Upper lobe of left lung (tissue), 6 donors: ENCODE data around the gene EMID1. TPM values are rescaled to one million over a fixed set of nuclear protein-coding genes. Genes with fewer than 3 reads are reported as not detected.
A peak's percentile ranks its signal among the peaks of the same experiment; 100 is the strongest.

ENCODE experiments used
- ATAC-seq, 2 donors: fragments of 200-7000 bp; cut with Tn5 transposase; one replicate each; pipeline ENCODE4 v1.9.1; 2022; ENCODE audit warnings: mild to moderate bottlenecking in 2 of 2, moderate library complexity in 2 of 2; ENCODE audit not compliant: low FRiP score in 2 of 2
- DNase-seq, 2 donors: peaks; one replicate each; pipeline ENCODE4 v3.0.0-alpha.2; 2019 to 2020
- H3K27ac ChIP-seq, 4 donors: fragments of 200-600 bp; sonication (generic); one replicate each; pipeline ENCODE4 v1.5.1; 2016 to 2019
- H3K27me3 ChIP-seq, 4 donors: fragments of 200-600 bp; sonication (generic); one replicate each; pipeline ENCODE4 v1.5.1; 2017 to 2019
- H3K36me3 ChIP-seq, 4 donors: fragments of 200-600 bp; sonication (generic); one replicate each; pipeline ENCODE4 v1.5.1; 2016 to 2019
- H3K4me1 ChIP-seq, 4 donors: fragments of 200-600 bp; sonication (generic); one replicate each; pipeline ENCODE4 v1.5.1; 2018 to 2019
- H3K4me3 ChIP-seq, 4 donors: fragments of 200-600 bp; sonication (generic); one replicate each; pipeline ENCODE4 v1.5.1; 2017 to 2019; ENCODE audit warnings: mild to moderate bottlenecking in 2 of 4, moderate library complexity in 1 of 4
- H3K9me3 ChIP-seq, 4 donors: fragments of 200-600 bp; sonication (generic); one replicate each; pipeline ENCODE4 v1.5.1; 2018 to 2019
- EP300 ChIP-seq, 4 donors: sonication (generic); formaldehyde crosslinking; IDR thresholded peaks; one replicate each; pipeline ENCODE4 v1.5.1; 2017; ENCODE audit warnings: antibody characterized with exemption in 4 of 4, control low read depth in 2 of 4
- POLR2A ChIP-seq, 4 donors: fragments of 450-650 bp; IDR thresholded peaks; one replicate each; pipeline ENCODE4 v1.5.1; 2016 to 2017; ENCODE audit warnings: antibody characterized with exemption in 4 of 4, mild to moderate bottlenecking in 2 of 4
- POLR2AphosphoS5 ChIP-seq, 2 donors: sonication (generic); formaldehyde crosslinking; IDR thresholded peaks; one replicate each; pipeline ENCODE4 v1.5.1; 2017; ENCODE audit warnings: antibody characterized with exemption in 2 of 2
- WGBS, 2 donors: methylation state at CpG; one replicate each; pipeline ENCODE4 v1.1.5; 2017 to 2018; 5-methylcytosine and 5-hydroxymethylcytosine counted together
- total RNA-seq, 6 donors: library from RNA; depleted of rRNA in 4 of 6; stranded (reverse); fragments of >200 nt in 4 of 6; gene quantifications; one replicate each; pipeline versions ENCODE4 v1.1.0 to v1.2.1, GENCODE V29; 2016 to 2021
- TF ChIP-seq, protein P1 (sequence below), 6 experiments: fragments of 450-650 bp in 4 of 6; fragments of 200-600 bp in 2 of 6; sonication (generic) in 2 of 6; IDR thresholded peaks; one replicate each; pipeline ENCODE4 v1.5.1; 2016 to 2019; ENCODE audit warnings: antibody characterized with exemption in 6 of 6
- donor health status: DM: no; HTN: no; CAD: no; lungs with moderate emphysema.
- donor health status: DM: no; HTN: yes; CAD: no; lungs with severe emphysema.

The EMID1 gene
- total RNA-seq, 6 donors from 2014 or later = 2.1 to 31.6 (median 8.4) TPM

DNA sequence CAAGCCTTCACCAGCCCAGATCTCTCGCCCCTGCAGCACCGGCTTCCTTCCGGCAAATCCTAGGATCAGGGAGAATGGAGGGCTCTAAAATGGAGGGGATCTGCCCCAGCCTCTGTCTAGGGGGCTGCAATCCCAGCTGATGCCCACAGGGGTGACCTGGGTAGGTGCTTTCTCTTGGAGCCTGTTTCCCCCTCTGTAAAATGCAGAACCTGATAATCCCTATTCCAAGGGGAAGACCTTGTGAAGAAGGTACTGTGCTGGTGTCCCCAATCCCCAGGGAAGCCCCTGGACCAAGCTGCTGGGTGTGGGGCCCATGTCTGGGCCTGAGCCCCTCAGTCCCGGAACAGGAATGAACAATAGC, 2.8 kb downstream of the EMID1 start:
- H3K36me3 ChIP-seq = no peaks in the 10 kb centered on the region
- ATAC-seq (no peak), DNase-seq (peak in 1 of 2 donors; percentile 22)
- no peak for TF ChIP-seq EP300 (IDR thresholded peaks at IDR 0.05)
- TF ChIP-seq POLR2AphosphoS5 (IDR thresholded peaks at IDR 0.05) = no peak
- TF ChIP-seq POLR2A (IDR thresholded peaks at IDR 0.05) = no peak
- TF ChIP-seq, protein P1, sequence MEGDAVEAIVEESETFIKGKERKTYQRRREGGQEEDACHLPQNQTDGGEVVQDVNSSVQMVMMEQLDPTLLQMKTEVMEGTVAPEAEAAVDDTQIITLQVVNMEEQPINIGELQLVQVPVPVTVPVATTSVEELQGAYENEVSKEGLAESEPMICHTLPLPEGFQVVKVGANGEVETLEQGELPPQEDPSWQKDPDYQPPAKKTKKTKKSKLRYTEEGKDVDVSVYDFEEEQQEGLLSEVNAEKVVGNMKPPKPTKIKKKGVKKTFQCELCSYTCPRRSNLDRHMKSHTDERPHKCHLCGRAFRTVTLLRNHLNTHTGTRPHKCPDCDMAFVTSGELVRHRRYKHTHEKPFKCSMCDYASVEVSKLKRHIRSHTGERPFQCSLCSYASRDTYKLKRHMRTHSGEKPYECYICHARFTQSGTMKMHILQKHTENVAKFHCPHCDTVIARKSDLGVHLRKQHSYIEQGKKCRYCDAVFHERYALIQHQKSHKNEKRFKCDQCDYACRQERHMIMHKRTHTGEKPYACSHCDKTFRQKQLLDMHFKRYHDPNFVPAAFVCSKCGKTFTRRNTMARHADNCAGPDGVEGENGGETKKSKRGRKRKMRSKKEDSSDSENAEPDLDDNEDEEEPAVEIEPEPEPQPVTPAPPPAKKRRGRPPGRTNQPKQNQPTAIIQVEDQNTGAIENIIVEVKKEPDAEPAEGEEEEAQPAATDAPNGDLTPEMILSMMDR (IDR thresholded peaks at IDR 0.05) = no peak
- 71 to 82% methylated on average over 2 to 4 of the region's 4 CpGs for WGBS, 2 donors
- no peaks in the 10 kb centered on the region for H3K9me3 ChIP-seq
- peaks cover 8 to 32% (median 23%) of the 10 kb centered on the region in 4 donors for H3K4me1 ChIP-seq
- H3K27me3 ChIP-seq = peaks cover 0 to 7% (median 0%) of the 10 kb centered on the region in 4 donors
- peak overlapping the region in 2 of 4 donors; percentile 18 to 54 for H3K27ac ChIP-seq
- no peak overlapping the region for H3K4me3 ChIP-seq

DNA sequence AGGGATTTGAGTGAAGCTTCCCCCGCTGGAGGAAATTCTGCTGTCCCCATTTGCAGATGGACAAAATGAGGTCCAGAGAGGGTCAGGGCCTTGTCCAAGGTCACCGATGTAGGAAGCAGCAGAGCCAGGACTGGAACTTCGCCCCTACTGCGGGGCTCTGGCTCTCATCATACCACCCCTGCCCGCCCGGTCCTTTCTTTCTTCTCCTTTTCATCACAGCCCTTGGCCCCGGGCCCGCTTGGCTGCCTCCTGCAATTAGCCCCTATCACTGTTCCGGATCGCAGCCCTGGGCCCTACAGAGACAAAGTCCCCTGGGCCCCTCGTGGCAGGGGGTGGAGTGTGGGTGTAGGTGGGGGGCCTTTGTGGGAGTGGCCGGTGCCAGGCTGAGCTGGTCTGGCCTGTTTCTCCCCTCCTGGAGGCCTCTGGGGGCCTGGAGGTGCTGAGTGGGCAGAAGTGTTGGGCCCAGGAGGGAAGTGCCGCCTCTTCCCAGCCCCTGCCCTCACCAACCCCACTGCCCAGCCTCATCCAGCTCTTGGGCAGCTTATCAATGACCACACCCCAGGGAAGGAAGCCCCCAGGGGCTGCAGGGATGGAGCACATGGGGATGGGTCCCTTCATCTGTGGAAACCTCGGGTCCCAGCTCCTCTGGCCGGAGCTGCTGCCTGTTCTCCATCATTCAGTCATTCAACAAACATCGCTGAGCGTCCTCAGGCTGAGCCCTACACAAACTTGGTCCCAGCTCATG, 3.4 kb downstream of the EMID1 start:
- Histone ChIP-seq H3K9me3 (no peaks in the 10 kb centered on the region), H3K27me3 (peaks cover 0 to 7% (median 0%) of the 10 kb centered on the region in 4 donors), H3K36me3 (no peaks in the 10 kb centered on the region), H3K27ac (peak overlapping the region in 2 of 4 donors; percentile 18 to 54), H3K4me1 (peaks cover 8 to 32% (median 19%) of the 10 kb centered on the region in 4 donors), H3K4me3 (no peak overlapping the region)
- TF ChIP-seq POLR2A (IDR thresholded peaks at IDR 0.05) (no peak), POLR2AphosphoS5 (IDR thresholded peaks at IDR 0.05) (no peak), EP300 (IDR thresholded peaks at IDR 0.05) (no peak)
- TF ChIP-seq, protein P1 (IDR thresholded peaks at IDR 0.05) = no peak
- ATAC-seq (peak in 1 of 2 donors; percentile 41), DNase-seq (peak in 1 of 2 donors; percentile 77)
- 48 to 58% methylated on average over 11 to 17 of the region's 17 CpGs for WGBS, 2 donors

DNA sequence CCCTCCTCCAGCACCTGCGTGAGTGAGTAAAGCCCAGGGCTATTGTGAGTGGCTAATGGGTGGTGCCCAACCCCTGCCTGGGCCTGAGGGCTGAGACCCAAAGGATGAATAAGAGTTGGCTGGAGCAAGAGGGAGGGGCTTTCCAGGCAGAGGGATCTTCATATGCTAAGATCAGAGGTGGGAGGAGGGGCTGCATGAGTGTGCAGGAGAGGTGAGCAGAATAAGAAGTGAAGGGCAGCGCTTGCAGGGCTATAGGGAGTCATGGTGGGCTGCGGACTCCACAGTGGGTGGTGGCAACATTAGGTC, 3.9 kb downstream of the EMID1 start:
- H3K27me3 ChIP-seq = peaks cover 0 to 7% (median 0%) of the 10 kb centered on the region in 4 donors

DNA sequence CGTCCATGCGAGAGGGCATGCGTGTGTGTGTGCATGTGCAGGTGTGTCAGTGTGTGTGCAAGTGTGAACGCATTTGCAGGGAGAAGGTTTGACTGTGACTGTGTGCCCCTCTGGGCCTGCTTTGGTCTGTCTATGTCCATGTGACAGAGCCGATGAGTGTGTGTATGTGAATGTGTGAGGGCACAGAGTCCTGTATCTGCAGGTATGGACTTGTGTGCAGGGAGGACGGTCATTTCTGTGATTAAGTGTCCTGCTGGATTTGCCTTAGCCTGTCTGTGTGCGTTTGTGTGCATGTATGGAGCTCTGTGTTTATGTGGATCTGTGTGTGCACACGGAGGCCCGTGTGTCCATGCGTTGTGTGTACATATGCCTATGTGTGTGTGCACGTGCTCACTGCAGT, 5.4 kb downstream of the EMID1 start:
- peaks cover 0 to 4% (median 0%) of the 10 kb centered on the region in 4 donors for H3K27me3 ChIP-seq
- H3K27ac ChIP-seq = no peak overlapping the region
- ATAC-seq (no peak), DNase-seq (no peak)
- no peaks in the 10 kb centered on the region for H3K9me3 ChIP-seq
- 83 to 94% methylated on average over 6 to 11 of the region's 11 CpGs for WGBS, 2 donors
- peaks cover 3 to 23% (median 15%) of the 10 kb centered on the region in 4 donors for H3K4me1 ChIP-seq
- H3K4me3 ChIP-seq = no peak overlapping the region
- H3K36me3 ChIP-seq = no peaks in the 10 kb centered on the region
- TF ChIP-seq POLR2A (IDR thresholded peaks at IDR 0.05) (no peak), POLR2AphosphoS5 (IDR thresholded peaks at IDR 0.05) (no peak), EP300 (IDR thresholded peaks at IDR 0.05) (no peak)
- TF ChIP-seq, protein P1 (IDR thresholded peaks at IDR 0.05) = no peak

More for the DNA sequence above, 3.9 kb downstream of the EMID1 start:
- TF ChIP-seq POLR2A (IDR thresholded peaks at IDR 0.05) (no peak), EP300 (IDR thresholded peaks at IDR 0.05) (no peak), POLR2AphosphoS5 (IDR thresholded peaks at IDR 0.05) (no peak)
- TF ChIP-seq, protein P1 (IDR thresholded peaks at IDR 0.05) = no peak
- no peak for DNase-seq
- no peak for ATAC-seq
- Histone ChIP-seq H3K9me3 (no peaks in the 10 kb centered on the region), H3K27ac (no peak overlapping the region), H3K4me1 (peaks cover 8 to 32% (median 19%) of the 10 kb centered on the region in 4 donors), H3K4me3 (no peak overlapping the region), H3K36me3 (no peaks in the 10 kb centered on the region)
- 96% methylated on average over 3 of the region's 3 CpGs for WGBS, 2 donors

DNA sequence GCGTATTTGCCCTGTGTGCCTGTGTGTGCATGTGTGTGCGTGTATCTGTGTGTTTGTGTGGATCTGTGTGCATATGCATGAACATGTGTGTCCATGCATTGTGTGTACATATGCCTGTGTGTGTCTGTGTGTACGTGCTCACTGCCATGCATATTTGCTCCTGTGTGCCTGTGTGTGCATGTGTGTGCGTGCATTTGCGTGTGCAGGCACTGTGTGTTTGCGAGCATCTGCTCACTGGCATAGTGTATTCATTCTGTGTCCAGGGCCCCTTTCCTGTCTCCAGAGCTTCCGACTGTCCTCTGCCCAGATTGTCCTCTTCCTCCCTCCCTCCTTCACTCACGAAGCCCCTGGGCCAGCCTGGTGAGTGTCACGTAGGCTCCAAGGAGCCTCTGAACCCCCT, 5.8 kb downstream of the EMID1 start:
- no peak overlapping the region for H3K4me3 ChIP-seq
- TF ChIP-seq, protein P1 (IDR thresholded peaks at IDR 0.05) = no peak
- TF ChIP-seq POLR2A (IDR thresholded peaks at IDR 0.05) (no peak), EP300 (IDR thresholded peaks at IDR 0.05) (no peak), POLR2AphosphoS5 (IDR thresholded peaks at IDR 0.05) (no peak)
- no peaks in the 10 kb centered on the region for H3K9me3 ChIP-seq
- no peaks in the 10 kb centered on the region for H3K36me3 ChIP-seq
- no peak for DNase-seq
- H3K27me3 ChIP-seq = no peaks in the 10 kb centered on the region
- H3K27ac ChIP-seq = no peak overlapping the region
- H3K4me1 ChIP-seq = peaks cover 0 to 19% (median 11%) of the 10 kb centered on the region in 4 donors
- ATAC-seq = no peak
- WGBS, 2 donors = 79 to 89% methylated on average over 6 to 9 of the region's 9 CpGs
